ENCODE results near the gene DAP. TPM values are rescaled to one million over a fixed set of nuclear protein-coding genes. Genes with fewer than 3 reads are reported as not detected.
A peak's percentile ranks its signal among the peaks of the same experiment; 100 is the strongest.
"Not testable (repeated sequence)": the region's sequence is repeated elsewhere in the genome, so short reads cannot be mapped to it uniquely, and the experiment has no call there.

Gene DAP
- total RNA-seq, 1 donor from 2014 or later: 7.3 TPM

GRCh38 chr5:10676224-10676623 lies 84.8 kb downstream of the DAP start:
- FAIRE-seq: no peak
- no peak for DNase-seq (ENCODE audit: low spot score in 2 of 2)

GRCh38 chr5:10675177-10675700 lies 85.8 kb downstream of the DAP start:
- DNase-seq (ENCODE audit: low spot score in 2 of 2) (no peak), FAIRE-seq (no peak)

- DNase-seq (ENCODE audit: low spot score in 2 of 2) (no peak), FAIRE-seq (no peak)
Observed at GRCh38 chr5:10674582-10674981, 86.5 kb downstream of the DAP start.

GRCh38 chr5:10674096-10674495 lies 86.9 kb downstream of the DAP start:
- DNase-seq (ENCODE audit: low spot score in 2 of 2): no peak

GRCh38 chr5:10673407-10673806 lies 87.6 kb downstream of the DAP start:
- FAIRE-seq (no peak), DNase-seq (ENCODE audit: low spot score in 2 of 2) (no peak)

More at GRCh38 chr5:10674096-10674495, 86.9 kb downstream of the DAP start:
- no peak for FAIRE-seq

- FAIRE-seq (no peak), DNase-seq (ENCODE audit: low spot score in 2 of 2) (no peak)
Observed at GRCh38 chr5:10673017-10673389, 88.0 kb downstream of the DAP start.

- no peak for DNase-seq (ENCODE audit: low spot score in 2 of 2)
- FAIRE-seq: no peak
Observed at GRCh38 chr5:10672146-10673016, 88.7 kb downstream of the DAP start.

GRCh38 chr5:10671041-10672008 lies 89.7 kb downstream of the DAP start:
- FAIRE-seq: no peak
- no peak for DNase-seq (ENCODE audit: low spot score in 2 of 2)

GRCh38 chr5:10669983-10670382 lies 91.1 kb downstream of the DAP start:
- FAIRE-seq: no peak

GRCh38 chr5:10668697-10669096 lies 92.3 kb downstream of the DAP start:
- DNase-seq (ENCODE audit: low spot score in 2 of 2) (no peak), FAIRE-seq (no peak)

More at GRCh38 chr5:10669983-10670382, 91.1 kb downstream of the DAP start:
- no peak for DNase-seq (ENCODE audit: low spot score in 2 of 2)

- FAIRE-seq: no peak
- no peak for DNase-seq (ENCODE audit: low spot score in 2 of 2)
Observed at GRCh38 chr5:10667431-10668057, 93.5 kb downstream of the DAP start.

- FAIRE-seq (no peak), DNase-seq (ENCODE audit: low spot score in 2 of 2) (no peak)
Observed at GRCh38 chr5:10666531-10667299, 94.3 kb downstream of the DAP start.

GRCh38 chr5:10665799-10666198 lies 95.2 kb downstream of the DAP start:
- no peak for FAIRE-seq

GRCh38 chr5:10664180-10664769 lies 96.8 kb downstream of the DAP start:
- not testable (repeated sequence) for DNase-seq (ENCODE audit: low spot score in 2 of 2); FAIRE-seq

More at GRCh38 chr5:10665799-10666198, 95.2 kb downstream of the DAP start:
- DNase-seq (ENCODE audit: low spot score in 2 of 2): no peak

GRCh38 chr5:10663489-10664179 lies 97.4 kb downstream of the DAP start:
- DNase-seq (ENCODE audit: low spot score in 2 of 2) (peak in 1 of 2 donors; percentile 43), FAIRE-seq (no peak)

GRCh38 chr5:10662661-10663488 lies 98.2 kb downstream of the DAP start:
- no peak for FAIRE-seq
- no peak for DNase-seq (ENCODE audit: low spot score in 2 of 2)

- no peak for FAIRE-seq
- no peak for DNase-seq (ENCODE audit: low spot score in 2 of 2)
Observed at GRCh38 chr5:10662083-10662482, 99.0 kb downstream of the DAP start.

GRCh38 chr5:10661401-10661800 lies 99.6 kb downstream of the DAP start:
- DNase-seq (ENCODE audit: low spot score in 2 of 2) (no peak), FAIRE-seq (no peak)

All from frontal cortex (tissue), 4 donors.